ENCODE data around the gene SLC2A5.
"Not testable (repeated sequence)": the region's sequence is repeated elsewhere in the genome, so short reads cannot be mapped to it uniquely, and the experiment has no call there.

Gene SLC2A5, protein sequence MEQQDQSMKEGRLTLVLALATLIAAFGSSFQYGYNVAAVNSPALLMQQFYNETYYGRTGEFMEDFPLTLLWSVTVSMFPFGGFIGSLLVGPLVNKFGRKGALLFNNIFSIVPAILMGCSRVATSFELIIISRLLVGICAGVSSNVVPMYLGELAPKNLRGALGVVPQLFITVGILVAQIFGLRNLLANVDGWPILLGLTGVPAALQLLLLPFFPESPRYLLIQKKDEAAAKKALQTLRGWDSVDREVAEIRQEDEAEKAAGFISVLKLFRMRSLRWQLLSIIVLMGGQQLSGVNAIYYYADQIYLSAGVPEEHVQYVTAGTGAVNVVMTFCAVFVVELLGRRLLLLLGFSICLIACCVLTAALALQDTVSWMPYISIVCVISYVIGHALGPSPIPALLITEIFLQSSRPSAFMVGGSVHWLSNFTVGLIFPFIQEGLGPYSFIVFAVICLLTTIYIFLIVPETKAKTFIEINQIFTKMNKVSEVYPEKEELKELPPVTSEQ

DNA sequence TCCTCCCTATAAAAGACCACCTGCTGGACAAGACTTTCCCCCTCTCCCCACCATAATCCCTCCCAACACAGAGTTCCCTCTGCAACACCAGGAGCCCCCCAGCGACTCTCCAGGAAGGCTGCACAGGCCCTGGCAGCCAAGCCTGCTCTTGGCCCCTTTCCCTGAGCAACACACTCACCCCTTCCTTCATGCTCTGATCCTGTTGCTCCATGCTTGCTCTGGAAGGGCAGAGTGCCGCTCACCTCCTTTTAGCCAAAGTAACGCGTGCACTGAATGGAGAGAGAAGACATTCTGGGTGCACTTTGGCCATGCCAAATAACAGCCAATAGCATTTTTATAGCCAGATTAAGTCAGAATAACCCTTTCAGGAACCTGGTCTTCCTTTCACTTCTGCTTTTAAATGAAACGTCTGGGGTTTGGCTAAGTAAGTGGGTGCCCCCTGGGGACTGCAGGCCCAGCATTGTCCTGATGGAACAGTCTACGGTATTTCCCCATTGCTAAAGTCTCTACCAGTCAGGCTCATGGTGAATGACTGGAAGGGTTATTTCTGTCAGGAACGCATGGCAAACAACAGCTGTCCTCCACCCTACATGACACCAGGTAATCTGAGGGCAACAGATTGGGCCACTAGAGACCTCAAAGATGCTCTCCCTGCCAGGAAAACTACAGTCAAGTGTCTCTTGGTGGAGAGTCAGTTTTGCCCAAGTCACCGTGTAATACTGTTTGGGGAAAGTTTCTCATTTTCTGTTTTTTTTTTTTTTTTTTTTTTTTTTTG lies at the start of gene SLC2A5:
Gene SLC2A5 (minus strand): TSS at position 310 of the 775 bp plus-strand sequence. CDS start 99 bp downstream, at position 211.
- DNase-seq (ENCODE audit: low spot score) = peak; percentile 8

DNA sequence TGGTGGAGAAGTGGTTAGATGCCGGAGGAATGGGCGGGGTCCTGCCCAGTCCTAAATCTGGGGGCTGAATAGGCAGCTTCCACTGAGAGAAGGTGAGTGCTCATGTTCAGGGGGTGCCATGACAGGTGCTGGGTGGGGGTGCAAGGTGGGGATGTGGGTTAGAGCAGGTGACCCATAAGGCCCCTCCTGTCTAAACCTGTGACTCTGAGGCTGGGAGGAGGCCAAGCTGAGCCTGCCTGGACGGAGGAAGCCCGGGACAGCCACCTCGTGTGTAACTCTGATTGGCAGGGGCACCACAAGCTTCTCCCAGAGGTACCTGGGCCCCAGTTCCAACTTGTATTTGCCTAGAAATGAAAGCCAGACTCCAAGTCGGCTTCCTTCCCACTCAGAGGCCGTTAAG lies 48.8 kb upstream of the SLC2A5 start:
- no peak for DNase-seq (ENCODE audit: low spot score)

DNA sequence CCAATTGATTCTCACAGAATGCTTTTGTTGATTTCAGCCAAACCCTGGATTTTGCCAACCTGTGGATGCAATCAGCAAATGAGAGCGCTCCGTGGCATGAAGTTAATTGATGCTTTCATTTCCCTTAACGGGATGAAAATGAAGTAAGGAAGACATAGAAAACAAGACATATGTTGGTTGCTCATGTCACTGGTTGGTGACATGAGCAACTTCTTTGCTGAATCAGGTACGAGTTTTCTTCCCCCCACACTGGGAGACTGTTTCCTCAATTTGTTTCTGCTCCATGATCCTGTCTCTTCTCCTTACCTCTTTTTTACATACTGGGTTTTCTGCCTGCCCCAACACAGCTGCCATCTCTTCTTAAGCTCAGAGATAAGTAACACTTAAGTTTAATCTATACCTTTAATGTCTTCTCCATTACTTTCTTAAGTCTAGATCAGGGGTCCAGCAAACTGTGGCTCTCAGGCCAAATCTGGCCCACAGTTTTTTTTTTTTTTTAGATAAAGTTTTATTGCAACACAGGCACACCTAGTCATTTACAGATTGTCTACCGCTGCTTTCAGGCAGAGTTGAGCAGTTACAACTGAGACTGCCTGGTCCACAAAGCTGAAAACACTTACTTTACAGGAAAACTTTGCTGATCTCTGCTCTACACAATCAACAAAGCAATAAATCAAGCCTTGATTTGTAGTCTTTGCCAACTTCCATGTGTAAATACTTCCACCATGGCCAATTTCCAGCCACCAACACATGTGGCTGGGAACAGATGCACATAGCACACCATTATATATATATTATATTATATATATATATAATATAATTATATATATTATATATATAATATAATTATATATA lies 46.1 kb upstream of the SLC2A5 start:
- no peak for DNase-seq (ENCODE audit: low spot score)

DNA sequence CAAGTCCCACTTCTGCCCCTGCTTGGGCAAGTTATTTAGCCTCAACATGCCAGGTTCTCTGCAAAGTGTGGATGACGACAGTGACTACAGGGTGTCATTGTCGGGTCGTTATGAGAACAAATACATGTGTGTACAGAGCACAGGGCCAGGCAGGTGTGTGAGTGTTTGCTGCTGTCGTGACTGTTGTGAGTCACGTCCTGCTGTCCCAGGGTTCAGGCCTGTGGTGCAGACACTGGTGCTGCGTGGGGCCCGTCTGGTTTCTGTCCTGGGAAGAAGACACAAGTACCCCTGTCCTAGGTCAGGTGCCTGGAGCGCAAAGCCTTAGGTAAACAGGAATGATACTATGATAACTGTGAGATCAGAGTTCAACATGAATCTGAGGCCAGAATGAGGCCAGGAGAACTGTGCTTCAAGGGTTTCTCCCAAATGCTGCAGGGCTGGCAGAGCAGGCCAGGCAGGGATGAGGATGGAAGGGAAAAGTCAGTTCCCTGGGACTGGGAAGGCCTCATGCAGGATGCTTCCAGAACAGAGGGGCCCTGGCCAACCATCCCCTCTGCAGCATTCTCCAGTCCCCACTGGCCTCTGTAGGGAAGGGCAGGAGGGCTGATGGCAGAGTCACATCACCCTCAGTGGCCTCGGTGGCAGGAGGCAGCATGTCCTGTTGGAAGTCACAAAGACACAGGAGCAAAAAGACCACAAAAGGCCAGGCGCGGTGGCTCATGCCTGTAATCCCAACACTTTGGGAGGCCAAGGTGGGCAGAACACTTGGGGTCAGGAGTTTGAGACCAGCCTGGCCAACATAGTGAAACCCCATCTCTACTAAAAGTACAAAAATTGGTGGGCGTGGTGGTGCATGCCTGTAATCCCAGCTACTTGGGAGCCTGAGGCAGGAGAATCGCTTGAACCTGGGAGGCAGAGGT lies 43.8 kb upstream of the SLC2A5 start:
- no peak for DNase-seq (ENCODE audit: low spot score)

DNA sequence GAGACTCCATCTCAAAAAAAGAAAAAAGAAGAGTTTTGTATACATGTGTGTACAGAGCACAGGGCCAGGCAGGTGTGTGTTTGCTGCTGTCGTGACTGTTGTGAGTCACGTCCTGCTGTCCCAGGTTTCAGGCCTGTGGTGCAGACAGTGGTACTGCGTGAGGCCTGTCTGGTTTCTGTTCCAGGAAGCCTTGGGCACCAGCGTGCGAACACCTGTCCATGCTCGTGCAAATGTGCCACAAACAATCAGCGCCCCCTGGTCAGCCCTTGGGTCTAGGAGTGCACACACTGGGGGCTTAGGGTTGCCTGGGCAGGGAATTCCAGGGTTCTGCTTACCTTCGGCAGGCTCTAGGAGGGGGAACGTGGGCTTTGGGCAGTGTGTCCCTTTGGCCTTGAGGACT lies 42.5 kb upstream of the SLC2A5 start:
- DNase-seq (ENCODE audit: low spot score) = no peak

DNA sequence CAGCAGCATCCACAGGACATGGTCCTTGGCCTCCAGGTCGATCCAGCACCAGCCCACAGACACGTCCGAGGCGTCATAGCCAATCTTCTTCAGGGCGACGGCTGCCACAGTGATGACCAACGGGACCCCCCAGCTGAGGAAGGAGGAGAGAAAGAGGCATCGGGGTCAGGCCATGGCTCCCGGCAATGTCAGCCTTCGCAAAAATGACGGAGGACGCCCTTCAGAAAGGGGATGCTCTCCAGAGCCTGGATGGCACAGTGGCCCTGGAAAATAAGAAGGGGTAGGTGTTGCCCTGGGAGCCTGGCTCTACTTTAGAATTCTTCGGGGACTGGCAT lies 41.9 kb upstream of the SLC2A5 start:
- DNase-seq (ENCODE audit: low spot score) = no peak

DNA sequence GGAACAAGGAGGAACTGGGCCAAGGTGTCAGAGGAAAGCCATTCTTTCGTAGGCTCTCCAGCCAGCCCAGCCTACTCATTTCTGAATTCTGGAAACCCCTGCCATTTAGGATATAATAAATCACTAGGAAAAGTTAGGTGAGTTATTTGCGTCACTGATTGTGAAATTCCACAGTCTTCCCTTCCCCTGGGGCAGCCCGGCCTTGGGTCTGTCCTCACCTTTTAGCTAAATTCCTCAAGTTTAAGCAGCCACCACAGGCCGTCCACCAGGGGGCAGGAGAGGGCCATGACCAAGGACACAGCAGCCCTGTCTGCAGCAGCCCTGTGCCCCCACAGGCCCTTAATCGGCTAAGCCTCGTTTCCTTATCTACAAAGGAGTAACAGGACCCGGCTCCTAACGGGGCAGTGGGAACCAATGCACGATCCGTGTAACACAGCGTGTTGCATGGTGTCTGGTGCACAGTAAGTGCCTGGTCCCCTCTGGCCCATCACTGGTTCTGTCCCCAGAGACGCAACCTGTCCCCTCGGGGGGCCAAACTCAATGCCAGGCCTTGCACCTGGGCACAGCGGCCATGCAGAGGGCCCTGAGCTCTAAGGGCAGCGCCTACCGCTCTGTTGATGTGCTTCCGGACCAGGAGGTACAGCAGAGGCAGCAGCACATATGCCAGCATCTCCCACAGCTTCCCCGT lies 41.4 kb upstream of the SLC2A5 start:
- DNase-seq (ENCODE audit: low spot score) = peak; percentile 77

DNA sequence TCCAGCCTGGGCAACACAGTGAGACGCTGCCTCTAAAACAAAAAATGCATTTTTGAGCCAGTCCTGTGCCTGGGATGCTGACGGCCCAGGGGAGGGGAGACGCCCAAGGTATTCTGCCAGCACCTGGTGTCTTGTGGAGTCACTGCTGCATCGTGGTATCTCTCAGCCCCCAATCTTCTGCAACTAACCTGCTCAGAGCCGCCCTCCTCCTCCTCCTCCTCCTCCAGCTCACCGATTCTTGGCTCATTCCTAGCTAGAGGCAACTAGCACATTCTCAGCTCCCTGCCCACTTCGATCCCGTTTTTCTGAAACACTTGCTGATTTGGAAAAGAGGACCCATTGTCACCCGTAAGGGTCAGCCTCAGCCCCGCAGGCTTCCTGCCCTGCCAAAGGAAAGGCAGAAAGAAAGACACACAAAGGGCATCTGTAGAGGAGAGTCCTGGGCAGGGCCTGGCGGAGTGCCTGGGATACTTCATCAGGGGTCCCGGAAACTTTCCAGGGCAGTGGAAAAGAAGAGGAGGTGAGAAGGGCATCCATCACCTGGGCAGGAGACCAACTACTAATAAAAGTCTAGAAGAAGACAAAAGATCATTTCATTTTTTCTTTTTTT lies 38.7 kb upstream of the SLC2A5 start:
- no peak for DNase-seq (ENCODE audit: low spot score)

DNA sequence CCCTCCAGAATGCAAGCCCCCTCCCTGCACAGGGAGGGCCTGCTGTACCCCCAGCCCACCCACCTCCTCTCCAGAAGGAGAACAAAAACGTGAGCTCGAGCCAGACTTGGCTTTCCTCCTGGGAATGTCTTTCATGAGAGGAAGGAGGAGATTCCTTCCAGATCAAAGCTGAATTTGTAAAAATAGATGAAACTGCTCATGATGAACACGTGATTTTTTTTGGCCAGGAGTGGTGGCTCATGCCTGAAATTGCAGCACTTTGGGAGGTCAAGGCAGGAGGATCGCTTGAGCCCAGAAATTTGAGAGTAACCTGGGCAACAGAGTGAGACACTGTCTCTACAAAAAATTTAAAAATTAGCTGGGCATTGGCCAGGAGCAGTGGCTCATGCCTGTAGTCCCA lies 37.7 kb upstream of the SLC2A5 start:
- no peak for DNase-seq (ENCODE audit: low spot score)

DNA sequence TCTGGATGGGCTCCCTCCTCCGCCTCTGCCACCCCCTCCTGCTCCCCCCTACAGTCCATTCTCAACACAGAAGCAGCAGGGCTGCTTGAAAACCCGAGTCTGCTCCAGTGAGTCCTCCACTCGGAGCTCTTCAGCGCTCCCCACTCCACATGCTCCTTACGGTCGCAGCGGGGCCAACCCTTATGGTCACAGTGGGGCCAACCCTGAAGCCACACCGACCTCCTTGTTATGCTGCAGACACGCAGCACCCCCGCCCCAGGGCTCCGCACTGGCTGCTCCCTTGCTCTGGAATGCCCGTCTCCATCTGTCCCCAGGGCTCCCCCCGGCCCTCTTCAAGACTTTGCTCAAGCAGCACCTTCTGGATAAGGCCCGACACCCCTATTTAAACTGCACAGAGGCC lies 36.9 kb upstream of the SLC2A5 start:
- DNase-seq (ENCODE audit: low spot score) = no peak

DNA sequence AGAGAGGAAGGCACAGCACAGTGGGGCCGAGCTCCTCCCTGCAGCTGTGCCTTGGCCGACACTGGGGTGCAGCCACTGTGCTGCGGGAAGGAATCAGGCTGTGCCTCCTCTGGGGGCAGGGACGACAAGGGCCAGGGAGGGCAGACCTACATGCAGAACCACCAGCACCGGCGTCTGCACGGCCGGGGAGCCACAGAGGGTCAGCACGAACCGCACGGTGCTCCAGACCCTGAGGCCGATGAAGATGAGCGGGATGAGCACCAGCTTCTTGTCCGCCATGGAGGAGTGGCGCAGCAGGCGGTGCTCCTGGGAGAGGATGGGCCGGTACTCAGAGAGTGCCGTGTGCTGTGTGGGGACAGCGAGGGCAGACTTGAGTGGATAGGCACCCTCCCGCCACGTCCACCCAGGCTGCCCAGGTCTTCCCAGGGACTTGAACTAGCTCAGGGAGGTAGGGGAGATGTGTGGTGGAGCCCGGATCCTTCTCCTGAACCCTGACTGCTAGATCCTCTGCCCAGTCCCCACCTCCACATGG lies 36.0 kb upstream of the SLC2A5 start:
- DNase-seq (ENCODE audit: low spot score) = no peak

DNA sequence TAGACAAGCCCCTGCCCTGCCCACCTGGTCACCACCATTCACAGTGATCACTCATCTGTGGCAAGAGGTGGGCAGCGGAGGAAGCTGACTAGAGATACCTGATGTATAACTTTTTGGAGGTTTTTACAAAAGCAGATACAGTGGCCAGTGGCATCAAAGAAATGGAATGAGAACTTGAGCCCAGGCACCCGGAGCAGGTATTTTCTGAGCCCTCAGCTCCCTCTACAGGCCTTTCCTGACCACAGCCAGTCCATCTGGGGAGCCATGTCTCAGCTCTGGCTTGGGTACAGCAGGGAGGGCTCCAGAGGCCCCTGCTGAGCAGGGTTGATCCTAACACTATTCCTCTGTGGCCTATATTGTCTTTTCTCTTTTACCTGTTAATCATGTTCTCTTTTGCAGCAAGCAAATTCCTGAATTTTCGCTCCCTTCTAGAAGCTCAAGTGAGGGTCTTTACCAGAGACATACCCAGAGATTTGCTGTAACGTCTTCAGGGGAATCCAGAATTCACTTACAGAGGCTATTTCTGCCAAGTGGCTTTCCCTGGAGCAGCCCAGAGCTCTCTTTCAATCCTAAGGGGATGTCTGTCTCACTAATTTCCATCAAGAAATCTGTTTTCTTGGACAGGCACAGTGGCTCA lies 32.2 kb upstream of the SLC2A5 start:
- DNase-seq (ENCODE audit: low spot score) = peak; percentile 53

DNA sequence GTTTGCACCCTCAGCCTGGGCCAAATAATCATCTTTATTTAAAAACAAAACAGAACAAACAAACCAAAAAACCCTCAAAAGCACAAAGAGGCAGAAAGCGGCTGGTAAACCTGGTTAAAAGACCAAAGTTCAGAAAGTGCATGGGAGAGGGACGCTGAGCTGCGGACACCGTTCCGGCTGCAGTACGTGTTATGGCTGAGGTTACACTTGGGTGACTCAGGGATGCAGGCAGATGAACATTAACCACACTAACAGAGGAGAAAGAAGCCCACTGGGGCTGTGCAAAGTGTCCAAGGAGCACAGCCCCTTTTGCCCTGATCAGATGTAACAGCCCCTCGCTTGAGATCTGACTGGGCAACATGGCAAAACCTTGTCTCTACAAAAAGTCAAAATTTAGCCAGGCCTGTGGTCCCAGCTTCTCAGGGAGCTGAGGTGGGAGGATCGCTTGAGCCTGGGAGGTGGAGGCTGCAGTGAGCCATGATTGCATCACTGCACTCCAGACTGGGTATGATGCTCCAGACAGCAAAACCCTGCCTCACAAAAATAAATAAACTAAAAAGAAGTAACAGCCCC lies 31.1 kb upstream of the SLC2A5 start:
- no peak for DNase-seq (ENCODE audit: low spot score)

DNA sequence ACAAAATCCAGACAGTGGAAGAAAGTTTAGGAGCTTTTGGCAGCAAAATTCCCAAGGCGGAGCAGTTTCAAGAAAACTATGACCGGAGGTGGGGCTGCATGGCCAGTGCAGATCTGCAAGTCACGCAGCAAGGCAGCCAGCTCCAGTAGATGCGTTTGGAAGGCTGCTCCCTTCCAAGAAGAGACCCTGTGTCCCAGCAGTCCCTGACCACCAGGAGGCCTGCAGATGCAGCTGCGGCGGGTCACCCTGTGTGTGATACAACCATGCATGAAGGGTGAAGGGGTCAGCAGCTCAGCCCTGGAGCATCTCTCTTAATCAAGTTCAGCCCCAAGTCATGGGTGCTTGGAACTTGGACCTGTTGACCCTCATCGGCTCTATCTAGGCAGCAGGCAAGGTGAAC lies 30.1 kb upstream of the SLC2A5 start:
- DNase-seq (ENCODE audit: low spot score) = no peak

DNA sequence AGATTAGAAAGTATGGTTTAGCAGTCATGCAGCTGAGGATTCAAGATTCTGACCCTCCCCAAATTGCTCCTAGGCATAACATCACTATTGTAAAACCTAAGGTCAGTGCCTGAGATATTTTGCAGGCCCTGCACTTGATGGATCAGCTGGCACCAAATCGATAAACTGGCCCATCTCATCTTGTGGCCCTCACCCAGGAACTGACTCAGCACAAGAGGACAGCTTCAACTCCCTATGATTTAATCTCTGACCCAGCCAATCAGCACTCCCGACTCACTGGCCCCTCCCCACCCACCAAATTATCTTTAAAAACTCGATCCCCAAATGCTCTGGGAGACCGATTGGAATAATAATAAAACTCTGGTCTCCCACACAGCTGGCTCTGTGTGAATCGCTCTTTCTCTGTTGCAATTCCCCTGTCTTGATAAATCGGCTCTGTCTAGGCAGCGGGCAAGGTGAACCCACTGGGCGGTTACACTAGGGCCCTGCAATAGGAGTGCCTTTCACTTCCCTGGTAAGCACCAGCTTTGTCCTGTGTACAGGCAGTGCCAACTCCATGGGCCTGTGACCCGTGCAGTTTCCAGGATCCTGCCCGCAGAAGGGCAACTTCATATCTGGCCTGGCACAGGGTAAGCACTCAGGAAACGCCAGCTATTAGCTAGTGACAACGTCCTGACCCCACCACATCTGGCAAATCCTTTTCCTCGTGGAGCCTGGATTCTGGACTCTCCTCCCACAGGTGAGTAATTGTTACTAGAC lies 28.7 kb upstream of the SLC2A5 start:
- DNase-seq (ENCODE audit: low spot score) = no peak

DNA sequence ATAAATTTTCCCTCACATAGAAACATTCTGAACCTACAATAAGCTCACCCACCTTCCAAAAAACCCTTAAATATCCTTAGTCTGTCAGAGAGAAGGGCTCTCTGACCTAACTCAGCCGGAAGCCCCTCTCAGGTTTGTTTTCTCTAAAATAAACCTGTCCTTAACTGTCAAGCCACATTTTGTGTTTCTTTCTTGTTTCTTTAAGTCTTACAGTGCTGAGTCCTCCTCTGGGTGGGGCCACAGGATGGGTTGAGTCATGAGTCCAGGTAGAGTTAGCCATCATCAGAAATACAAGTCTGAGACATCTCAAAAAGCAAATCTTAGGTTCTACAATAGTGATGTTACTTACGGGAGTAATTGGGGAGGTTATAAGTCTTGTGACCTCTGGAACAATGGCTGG lies 26.4 kb upstream of the SLC2A5 start:
- DNase-seq (ENCODE audit: low spot score) = no peak

DNA sequence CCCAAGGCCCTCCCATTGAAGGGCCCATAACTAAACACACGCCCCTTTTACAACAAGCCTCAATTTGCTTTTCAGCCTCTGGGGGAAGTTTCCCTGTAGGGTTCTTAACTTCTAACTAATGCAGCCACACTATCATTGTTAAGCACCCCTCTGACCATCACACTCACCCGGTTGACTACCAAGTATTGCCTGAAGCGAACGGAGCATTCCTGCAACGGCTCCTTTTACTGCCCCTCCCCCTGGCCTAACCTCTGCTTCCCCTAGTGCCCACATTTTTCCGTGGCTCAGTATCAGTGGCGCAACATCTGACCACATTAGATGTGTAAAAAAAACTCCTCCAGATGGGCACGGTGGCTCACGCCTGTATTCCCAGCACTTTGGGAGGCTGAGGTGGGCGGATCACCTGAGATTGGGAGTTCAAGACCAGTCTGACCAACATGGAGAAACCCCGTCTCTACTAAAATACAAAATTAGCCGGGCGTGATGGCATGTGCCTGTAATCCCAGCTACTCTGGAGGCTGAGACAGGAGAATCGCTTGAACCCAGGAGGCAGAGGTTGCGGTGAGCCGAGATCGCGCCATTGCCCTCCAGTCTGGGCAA lies 24.7 kb upstream of the SLC2A5 start:
- DNase-seq (ENCODE audit: low spot score) = not testable (repeated sequence)

DNA sequence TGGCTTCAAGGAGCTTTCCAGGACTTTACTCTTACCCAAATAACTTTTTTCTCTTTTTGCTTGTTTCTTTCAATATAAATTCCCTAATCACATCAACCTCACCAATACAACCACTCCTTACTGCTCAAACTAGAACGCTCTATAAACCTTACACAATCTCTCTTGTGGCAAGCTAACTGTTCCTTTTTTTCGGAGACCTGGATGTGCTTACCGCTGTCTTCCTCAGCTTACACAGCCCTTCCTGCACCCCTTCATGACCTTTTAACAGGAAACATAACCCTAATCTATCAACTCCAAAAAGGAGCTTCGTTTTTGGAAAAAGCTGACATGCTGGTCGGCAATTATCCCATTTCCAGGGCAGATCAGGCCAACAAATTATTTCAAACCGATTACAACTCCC lies 24.1 kb upstream of the SLC2A5 start:
- no peak for DNase-seq (ENCODE audit: low spot score)
